Skeletal muscle satellite cell (primary cell): ENCODE data around the gene ZNF827.

Experiments used
- H3K27me3 ChIP-seq: 2 replicates; pipeline ENCODE4 v1.7.0; 2013; ENCODE audit warnings: low read length; ENCODE audit not compliant: control insufficient read depth, insufficient read depth
- H3K36me3 ChIP-seq: 2 replicates; pipeline ENCODE4 v1.7.0; 2013; ENCODE audit warnings: mild to moderate bottlenecking, control low read depth, low read length; ENCODE audit not compliant: insufficient read depth
- H3K4me1 ChIP-seq: 2 replicates; pipeline ENCODE4 v1.7.0; 2013; ENCODE audit warnings: low read length; ENCODE audit not compliant: control insufficient read depth, insufficient read depth
- H3K4me2 ChIP-seq: 2 replicates; pipeline ENCODE4 v1.7.0; 2013; ENCODE audit warnings: mild to moderate bottlenecking, low read length
- H3K4me3 ChIP-seq: 2 replicates; pipeline ENCODE4 v1.7.0; 2013; ENCODE audit warnings: low read length
- H3K9ac ChIP-seq: 2 replicates; pipeline ENCODE4 v1.7.0; 2013; ENCODE audit warnings: mild to moderate bottlenecking, low read depth, low read length, moderate library complexity
- H3K9me3 ChIP-seq: replicated peaks from 2 replicates; pipeline ENCODE4 v1.7.0; 2013; ENCODE audit warnings: mild to moderate bottlenecking, control low read depth, low read length

ZNF827 gene

DNA sequence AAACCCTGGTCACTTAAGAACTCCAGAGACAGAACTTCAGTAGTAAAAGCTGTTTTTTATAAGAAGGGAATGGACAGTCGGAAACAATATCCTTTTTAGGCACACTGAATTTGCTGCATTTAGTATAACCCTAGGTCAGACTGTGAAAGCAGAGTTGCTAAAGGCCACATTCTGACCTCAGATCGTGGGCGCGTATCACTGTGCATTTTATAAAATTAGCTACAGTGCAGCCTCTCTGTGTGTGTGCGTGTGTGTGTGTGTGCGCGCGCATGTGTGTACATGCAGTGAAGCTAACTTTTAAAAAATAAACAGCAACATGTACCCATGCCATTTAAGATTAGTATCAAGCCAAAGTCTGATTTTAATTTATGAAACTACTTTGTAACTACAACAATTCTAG lies 8.0 kb downstream of the ZNF827 start:
- H3K4me2 ChIP-seq, result peak overlapping the region; percentile 12
- peaks cover 48% of the 10 kb centered on the region for H3K4me1 ChIP-seq
- no peak overlapping the region for H3K9ac ChIP-seq
- H3K27me3 ChIP-seq, result no peaks in the 10 kb centered on the region
- no peaks in the 10 kb centered on the region for H3K9me3 ChIP-seq
- no peak overlapping the region for H3K4me3 ChIP-seq
- no peaks in the 10 kb centered on the region for H3K36me3 ChIP-seq

DNA sequence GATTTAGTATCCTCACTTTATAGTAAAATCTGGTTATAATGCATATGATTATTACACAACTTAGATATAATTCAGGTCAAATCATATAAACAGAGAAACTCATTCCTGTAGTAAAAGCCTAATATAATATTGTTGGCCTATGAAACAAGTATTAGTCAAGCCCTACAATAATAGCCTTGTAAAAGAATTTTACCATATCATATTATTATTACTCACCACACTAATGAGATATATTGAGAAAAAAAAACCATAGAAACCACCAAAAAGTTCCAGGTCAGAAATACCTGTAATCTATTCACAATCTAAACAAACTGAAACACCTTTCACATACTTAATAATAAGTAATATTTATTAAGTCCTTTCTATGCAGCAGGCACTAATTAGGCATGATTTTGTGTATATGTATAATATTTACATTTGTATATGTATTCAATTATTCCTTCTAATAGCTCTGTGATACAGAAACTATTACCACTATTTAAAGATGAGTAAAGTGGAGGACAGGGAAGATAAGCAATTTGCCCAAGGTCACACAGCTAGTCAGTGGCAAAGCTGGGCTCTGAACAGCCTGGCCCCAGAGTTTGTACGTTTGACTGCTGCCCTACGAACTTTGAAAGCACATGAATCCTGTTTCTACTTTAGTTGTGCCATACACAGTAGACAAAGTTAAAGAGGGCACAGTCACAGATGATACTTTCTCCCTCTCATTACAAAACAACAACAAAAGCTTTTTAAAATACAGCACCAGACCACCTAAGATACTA lies 9.0 kb downstream of the ZNF827 start:
- Histone ChIP-seq H3K9ac (no peak overlapping the region), H3K27me3 (no peaks in the 10 kb centered on the region), H3K36me3 (no peaks in the 10 kb centered on the region), H3K4me2 (no peak overlapping the region), H3K9me3 (no peaks in the 10 kb centered on the region), H3K4me3 (no peak overlapping the region), H3K4me1 (peaks cover 38% of the 10 kb centered on the region)

DNA sequence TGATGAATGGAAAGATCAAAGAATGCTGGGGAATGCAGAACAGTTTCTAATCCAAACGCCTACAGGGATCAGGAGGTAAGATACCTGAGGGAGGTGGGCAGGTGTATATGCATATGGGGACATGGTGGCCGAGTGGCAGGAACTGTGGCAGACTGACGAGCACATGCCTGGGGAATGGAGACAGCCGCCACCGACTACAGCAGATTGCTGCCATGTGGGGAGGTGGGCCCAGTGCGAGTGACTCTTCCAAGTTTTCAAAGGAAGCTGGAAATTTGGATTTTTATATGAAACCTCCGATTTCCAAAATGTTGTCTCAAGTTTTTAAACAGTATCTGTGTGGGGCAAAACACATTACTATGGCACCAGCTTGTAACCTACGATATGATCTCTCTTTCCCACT lies 9.9 kb downstream of the ZNF827 start:
- Histone ChIP-seq H3K27me3 (no peaks in the 10 kb centered on the region), H3K9ac (no peak overlapping the region), H3K4me2 (no peak overlapping the region), H3K9me3 (no peaks in the 10 kb centered on the region), H3K4me1 (peaks cover 33% of the 10 kb centered on the region), H3K36me3 (no peaks in the 10 kb centered on the region), H3K4me3 (no peak overlapping the region)

DNA sequence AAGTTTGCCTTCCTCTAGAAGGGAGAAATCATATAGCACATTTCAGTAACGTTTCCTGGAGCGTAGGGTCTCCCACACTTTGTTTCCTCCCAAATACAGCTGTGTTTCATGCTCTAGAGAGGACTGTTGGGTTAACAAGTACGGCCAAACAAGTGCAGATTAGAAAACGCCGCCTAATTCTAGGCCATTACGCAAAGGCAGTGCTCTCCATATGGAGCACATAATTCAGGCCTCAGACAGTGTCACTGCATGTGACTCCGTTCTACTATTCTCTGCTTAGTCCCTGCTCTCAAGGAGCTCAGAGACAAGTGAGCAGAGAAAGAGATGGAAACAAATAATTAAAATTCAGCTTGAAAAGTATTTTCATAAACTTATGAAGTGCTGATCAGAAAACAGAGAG lies 11.6 kb downstream of the ZNF827 start:
- H3K27me3 ChIP-seq, result no peaks in the 10 kb centered on the region
- peaks cover 23% of the 10 kb centered on the region for H3K4me1 ChIP-seq
- H3K9ac ChIP-seq, result no peak overlapping the region
- H3K9me3 ChIP-seq, result no peaks in the 10 kb centered on the region
- H3K4me3 ChIP-seq, result no peak overlapping the region
- no peak overlapping the region for H3K4me2 ChIP-seq
- H3K36me3 ChIP-seq, result no peaks in the 10 kb centered on the region

DNA sequence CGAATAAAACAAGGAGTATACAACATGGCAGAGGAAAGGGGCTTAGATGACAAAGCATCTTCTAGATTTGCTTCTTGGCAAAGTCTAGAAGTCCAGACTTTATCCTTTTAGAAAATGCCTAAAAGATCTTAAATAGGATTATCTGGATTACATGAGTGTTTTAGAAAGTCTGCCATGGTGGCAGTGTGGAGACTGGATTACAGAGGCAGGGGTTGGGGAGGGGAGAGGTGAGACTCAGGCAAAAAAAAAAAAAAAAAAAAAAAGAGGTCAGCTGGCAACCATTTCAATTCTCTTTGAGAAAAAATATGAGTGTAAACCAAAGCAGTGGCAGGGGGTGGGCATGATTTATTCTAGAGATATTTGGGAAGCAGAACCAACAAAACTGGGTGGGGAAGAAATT lies 17.4 kb downstream of the ZNF827 start:
- no peaks in the 10 kb centered on the region for H3K9me3 ChIP-seq
- no peak overlapping the region for H3K4me2 ChIP-seq
- H3K4me1 ChIP-seq, result peaks cover 18% of the 10 kb centered on the region
- no peaks in the 10 kb centered on the region for H3K36me3 ChIP-seq
- no peaks in the 10 kb centered on the region for H3K27me3 ChIP-seq
- H3K9ac ChIP-seq, result no peak overlapping the region
- H3K4me3 ChIP-seq, result no peak overlapping the region

DNA sequence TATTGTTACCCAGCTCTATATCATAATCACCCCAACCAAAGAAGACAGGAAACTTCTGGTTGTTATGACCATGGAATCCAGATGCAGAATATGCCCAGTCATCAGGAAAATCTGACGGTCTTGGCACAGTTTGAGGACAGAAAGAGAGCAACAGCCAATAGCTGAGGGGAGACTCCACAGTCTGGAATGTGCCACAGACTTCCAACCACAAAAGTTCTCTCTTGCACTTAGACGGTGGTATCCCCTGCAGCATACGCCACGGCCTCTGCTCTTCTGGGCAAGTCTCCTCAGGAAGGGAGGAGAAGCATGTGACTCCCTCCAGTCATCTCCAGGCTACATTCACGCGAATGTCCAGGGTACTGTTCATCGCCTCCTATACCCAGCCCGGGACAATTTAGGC lies 18.4 kb downstream of the ZNF827 start:
- Histone ChIP-seq H3K4me2 (peak overlapping the region; percentile 64), H3K4me3 (peak overlapping the region; percentile 23), H3K36me3 (no peaks in the 10 kb centered on the region), H3K4me1 (peaks cover 18% of the 10 kb centered on the region), H3K9me3 (no peaks in the 10 kb centered on the region), H3K27me3 (no peaks in the 10 kb centered on the region), H3K9ac (peak overlapping the region; percentile 45)

DNA sequence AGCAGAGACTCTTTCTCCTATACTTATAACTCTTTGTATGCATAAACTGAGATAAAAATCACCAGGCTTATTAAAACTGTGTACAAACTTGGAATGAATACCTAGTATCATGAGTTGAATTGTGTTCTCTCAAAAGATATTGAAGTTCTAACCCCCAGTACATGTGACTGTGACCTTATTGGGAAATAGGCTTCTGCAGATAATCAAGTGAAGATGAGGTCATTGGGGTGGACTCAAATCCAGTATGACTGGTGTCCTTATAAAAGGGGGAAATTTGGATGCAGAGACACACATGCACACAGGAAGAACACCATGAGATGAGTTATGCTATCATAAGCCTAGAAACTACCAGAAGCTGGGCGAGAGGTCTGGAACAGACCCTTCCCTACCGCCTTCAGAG lies 26.2 kb downstream of the ZNF827 start:
- no peaks in the 10 kb centered on the region for H3K9me3 ChIP-seq
- H3K9ac ChIP-seq, result no peak overlapping the region
- peaks cover 8% of the 10 kb centered on the region for H3K4me1 ChIP-seq
- H3K4me2 ChIP-seq, result no peak overlapping the region
- H3K36me3 ChIP-seq, result no peaks in the 10 kb centered on the region
- H3K4me3 ChIP-seq, result no peak overlapping the region
- no peaks in the 10 kb centered on the region for H3K27me3 ChIP-seq

DNA sequence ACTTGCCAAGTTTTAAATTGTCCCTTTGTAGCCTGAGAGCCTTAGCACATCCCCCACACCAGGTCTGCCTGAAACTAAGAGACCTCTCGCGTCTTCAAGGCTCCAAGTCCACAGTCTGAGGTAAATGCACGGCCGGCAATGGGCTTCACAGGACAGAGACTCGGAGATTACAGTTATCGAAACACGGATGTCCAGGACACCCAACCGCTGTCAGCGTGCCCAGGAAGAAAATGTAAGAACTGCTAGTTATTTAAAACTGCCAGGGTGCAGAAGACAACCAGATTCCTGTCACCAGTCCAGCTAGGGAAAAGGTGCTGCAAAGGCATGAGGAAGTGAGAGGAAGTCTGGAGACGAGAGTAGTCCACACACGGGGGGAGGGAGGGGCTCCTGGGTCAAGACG lies 28.9 kb downstream of the ZNF827 start:
- no peaks in the 10 kb centered on the region for H3K9me3 ChIP-seq
- H3K4me1 ChIP-seq, result peaks cover 10% of the 10 kb centered on the region
- no peak overlapping the region for H3K9ac ChIP-seq
- no peaks in the 10 kb centered on the region for H3K36me3 ChIP-seq
- no peak overlapping the region for H3K4me3 ChIP-seq
- H3K4me2 ChIP-seq, result peak overlapping the region; percentile 24
- H3K27me3 ChIP-seq, result no peaks in the 10 kb centered on the region

DNA sequence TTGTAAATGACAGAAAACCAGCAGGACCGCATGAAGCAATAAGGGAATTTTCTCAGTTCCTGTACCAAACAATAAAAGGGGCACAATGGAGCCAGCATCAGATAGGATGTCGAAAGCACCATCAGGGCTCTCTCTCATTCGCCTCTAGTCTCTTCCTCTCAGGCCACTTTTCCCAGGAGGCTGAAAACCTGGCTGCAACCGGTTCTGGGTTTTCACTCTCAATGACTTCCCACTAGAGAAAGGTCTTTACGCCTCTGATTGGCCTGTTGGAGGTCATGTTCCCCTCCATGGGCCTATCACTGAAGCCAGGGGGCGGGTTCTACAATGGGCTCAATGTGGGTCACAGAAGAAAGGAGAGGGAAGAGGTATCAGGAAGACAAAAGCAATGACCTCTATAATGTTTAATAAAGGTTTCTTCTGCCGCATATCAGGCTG lies 29.3 kb downstream of the ZNF827 start:
- Histone ChIP-seq H3K4me2 (no peak overlapping the region), H3K36me3 (no peaks in the 10 kb centered on the region), H3K9me3 (no peaks in the 10 kb centered on the region), H3K9ac (no peak overlapping the region), H3K4me3 (no peak overlapping the region), H3K27me3 (no peaks in the 10 kb centered on the region), H3K4me1 (peaks cover 10% of the 10 kb centered on the region)

DNA sequence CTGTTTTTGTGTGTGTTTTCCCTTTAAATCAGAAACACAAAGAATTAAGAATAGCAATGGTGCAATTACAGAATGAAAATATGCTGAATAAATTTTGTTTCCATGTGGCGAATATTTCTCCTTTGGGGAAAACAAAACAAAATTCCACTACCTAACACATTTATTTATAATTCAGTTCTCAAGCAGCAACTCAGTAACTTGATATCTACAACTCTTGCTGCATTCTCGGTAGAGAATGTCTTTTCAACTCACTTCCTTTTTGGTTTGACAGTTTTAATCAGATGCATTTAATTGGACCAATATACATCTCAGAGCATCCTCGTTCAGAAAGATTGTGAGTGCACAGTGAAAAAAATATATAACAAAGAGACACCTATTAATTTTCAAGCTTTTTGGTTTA lies 30.8 kb downstream of the ZNF827 start:
- no peak overlapping the region for H3K9ac ChIP-seq

DNA sequence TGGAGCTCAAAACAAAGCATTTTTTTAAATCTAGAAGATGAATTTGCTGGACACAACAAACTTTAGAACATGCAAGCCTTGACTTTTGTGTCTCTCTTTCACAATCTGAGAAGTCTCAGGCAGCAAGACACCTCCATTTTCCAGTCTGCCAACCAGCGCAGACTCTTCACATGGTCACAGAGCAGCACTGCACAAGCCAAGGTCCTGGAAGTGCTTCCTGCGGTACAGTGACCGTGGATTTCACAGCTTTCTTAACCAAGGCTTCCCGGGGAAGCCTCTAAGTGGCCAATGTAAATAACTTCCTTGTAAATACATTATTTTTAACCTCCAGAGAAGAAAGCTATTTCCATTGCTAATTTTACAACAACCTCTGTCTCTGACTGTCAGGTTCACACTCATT lies 31.2 kb downstream of the ZNF827 start:
- H3K9ac ChIP-seq, result no peak overlapping the region
- peaks cover 4% of the 10 kb centered on the region for H3K36me3 ChIP-seq
- H3K4me3 ChIP-seq, result no peak overlapping the region
- peaks cover 10% of the 10 kb centered on the region for H3K4me1 ChIP-seq
- no peaks in the 10 kb centered on the region for H3K27me3 ChIP-seq
- H3K4me2 ChIP-seq, result no peak overlapping the region
- H3K9me3 ChIP-seq, result no peaks in the 10 kb centered on the region

More for the DNA sequence above, 30.8 kb downstream of the ZNF827 start:
- peaks cover 10% of the 10 kb centered on the region for H3K4me1 ChIP-seq
- no peaks in the 10 kb centered on the region for H3K27me3 ChIP-seq
- H3K36me3 ChIP-seq, result no peaks in the 10 kb centered on the region
- H3K9me3 ChIP-seq, result no peaks in the 10 kb centered on the region
- no peak overlapping the region for H3K4me2 ChIP-seq
- no peak overlapping the region for H3K4me3 ChIP-seq
